Measurements from ENCODE around the gene ACKR1. TPM values are rescaled to one million over a fixed set of nuclear protein-coding genes. Genes with fewer than 3 reads are reported as not detected.

ACKR1 gene
- total RNA-seq, 1 donor from 2014 or later, result 102 TPM

DNA sequence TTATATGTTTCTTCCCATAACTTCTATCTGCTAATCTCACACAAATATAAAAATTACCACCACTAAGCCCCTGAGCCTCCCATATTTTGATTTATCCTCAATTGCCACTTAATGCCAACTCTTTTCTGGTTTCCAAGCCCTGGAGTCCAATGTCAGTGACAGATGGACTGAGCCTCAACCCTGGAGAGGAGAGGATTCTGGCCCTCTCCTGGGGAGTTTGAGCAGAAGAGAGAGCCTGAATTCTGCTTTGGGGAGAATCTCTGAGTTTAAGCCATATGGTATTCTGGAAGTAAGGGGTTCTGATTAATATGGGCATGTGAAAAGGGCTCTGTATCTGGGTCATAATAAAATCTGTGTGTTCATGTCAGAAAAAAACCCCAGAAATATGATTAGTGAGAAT, 24.8 kb upstream of the ACKR1 start:
- intact Hi-C loops (cut with DNase I), result no loop called here
- Histone ChIP-seq H3K27me3 (no peaks in the 10 kb centered on the region), H3K36me3 (no peaks in the 10 kb centered on the region), H3K4me1 (no peaks in the 10 kb centered on the region), H3K4me3 (no peak overlapping the region), H3K27ac (no peak overlapping the region), H3K9me3 (no peaks in the 10 kb centered on the region)
- no peak for TF ChIP-seq POLR2A (IDR thresholded peaks at IDR 0.05)
- TF ChIP-seq, protein P1, sequence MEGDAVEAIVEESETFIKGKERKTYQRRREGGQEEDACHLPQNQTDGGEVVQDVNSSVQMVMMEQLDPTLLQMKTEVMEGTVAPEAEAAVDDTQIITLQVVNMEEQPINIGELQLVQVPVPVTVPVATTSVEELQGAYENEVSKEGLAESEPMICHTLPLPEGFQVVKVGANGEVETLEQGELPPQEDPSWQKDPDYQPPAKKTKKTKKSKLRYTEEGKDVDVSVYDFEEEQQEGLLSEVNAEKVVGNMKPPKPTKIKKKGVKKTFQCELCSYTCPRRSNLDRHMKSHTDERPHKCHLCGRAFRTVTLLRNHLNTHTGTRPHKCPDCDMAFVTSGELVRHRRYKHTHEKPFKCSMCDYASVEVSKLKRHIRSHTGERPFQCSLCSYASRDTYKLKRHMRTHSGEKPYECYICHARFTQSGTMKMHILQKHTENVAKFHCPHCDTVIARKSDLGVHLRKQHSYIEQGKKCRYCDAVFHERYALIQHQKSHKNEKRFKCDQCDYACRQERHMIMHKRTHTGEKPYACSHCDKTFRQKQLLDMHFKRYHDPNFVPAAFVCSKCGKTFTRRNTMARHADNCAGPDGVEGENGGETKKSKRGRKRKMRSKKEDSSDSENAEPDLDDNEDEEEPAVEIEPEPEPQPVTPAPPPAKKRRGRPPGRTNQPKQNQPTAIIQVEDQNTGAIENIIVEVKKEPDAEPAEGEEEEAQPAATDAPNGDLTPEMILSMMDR (IDR thresholded peaks at IDR 0.05), result no peak
- no peak for TF ChIP-seq POLR2AphosphoS5 (IDR thresholded peaks at IDR 0.05; ENCODE audit: insufficient read depth in 1 of 2, low read depth in 1 of 2)
- DNase-seq (ENCODE audit: extremely low spot score in 2 of 2), result no peak

DNA sequence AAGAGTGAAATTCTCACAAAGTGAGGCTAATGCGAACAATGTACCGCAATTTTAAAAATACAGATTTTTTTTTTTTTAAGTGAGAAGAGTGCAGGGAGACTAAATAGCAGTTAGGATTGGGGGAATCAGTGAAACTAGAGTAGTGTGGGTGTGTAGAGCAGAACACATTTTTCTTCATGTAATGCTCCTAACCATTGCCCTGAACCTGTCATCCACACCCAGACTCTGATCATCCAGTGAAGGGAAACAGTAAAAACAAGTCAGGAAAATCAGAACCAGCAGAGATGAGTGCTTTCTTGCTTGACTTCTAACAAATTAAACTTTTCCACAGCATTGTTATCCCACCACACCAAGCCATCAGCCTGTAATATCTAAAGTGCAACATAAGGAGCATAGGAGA, 24.2 kb upstream of the ACKR1 start:
- Histone ChIP-seq H3K9me3 (no peaks in the 10 kb centered on the region), H3K4me3 (no peak overlapping the region), H3K27ac (no peak overlapping the region), H3K27me3 (no peaks in the 10 kb centered on the region), H3K4me1 (no peaks in the 10 kb centered on the region), H3K36me3 (no peaks in the 10 kb centered on the region)
- intact Hi-C loops (cut with DNase I), result no loop called here
- TF ChIP-seq POLR2A (IDR thresholded peaks at IDR 0.05) (no peak), POLR2AphosphoS5 (IDR thresholded peaks at IDR 0.05; ENCODE audit: insufficient read depth in 1 of 2, low read depth in 1 of 2) (no peak)
- TF ChIP-seq, protein P1 (IDR thresholded peaks at IDR 0.05), result no peak
- DNase-seq (ENCODE audit: extremely low spot score in 2 of 2), result no peak

DNA sequence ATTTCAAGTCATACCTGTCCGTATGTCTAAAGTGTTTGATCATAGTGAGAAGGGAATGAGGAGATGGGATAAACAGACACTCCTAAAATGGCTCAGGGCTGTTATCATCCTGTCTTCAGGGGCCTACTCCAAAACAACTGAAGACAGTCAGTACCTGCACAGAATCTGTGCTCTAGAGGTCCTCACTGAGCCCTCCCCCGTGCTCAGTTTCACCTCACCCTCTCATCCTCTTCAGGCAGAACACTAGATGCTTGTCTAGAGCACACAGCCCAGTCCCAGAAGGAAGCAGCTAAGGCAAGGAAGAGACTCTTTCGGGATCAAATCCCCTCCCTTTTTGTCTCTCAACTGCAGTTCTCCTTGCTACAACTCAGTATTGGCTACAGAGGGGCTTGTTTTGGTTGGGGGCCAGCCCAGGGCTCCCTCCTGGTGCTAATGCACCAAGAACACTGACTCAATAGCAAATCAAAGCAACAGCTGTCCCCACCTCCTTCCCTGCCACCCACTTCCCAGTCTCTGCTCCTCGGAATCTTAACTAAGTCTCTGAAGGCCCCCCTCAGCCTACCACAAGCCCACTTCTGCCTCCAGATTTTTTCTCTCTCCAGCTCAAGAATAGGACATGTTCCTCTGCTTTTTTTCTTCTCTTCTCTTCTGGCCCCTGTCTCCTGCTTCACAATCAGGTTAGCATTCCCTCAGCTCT, 23.2 kb upstream of the ACKR1 start:
- H3K4me1 ChIP-seq, result no peaks in the 10 kb centered on the region
- intact Hi-C loops (cut with DNase I), result no loop called here
- H3K36me3 ChIP-seq, result no peaks in the 10 kb centered on the region
- no peaks in the 10 kb centered on the region for H3K9me3 ChIP-seq
- TF ChIP-seq, protein P1 (IDR thresholded peaks at IDR 0.05), result no peak
- TF ChIP-seq POLR2AphosphoS5 (IDR thresholded peaks at IDR 0.05; ENCODE audit: insufficient read depth in 1 of 2, low read depth in 1 of 2) (no peak), POLR2A (IDR thresholded peaks at IDR 0.05) (no peak)
- H3K4me3 ChIP-seq, result no peak overlapping the region
- no peaks in the 10 kb centered on the region for H3K27me3 ChIP-seq
- H3K27ac ChIP-seq, result no peak overlapping the region
- DNase-seq (ENCODE audit: extremely low spot score in 2 of 2), result no peak

DNA sequence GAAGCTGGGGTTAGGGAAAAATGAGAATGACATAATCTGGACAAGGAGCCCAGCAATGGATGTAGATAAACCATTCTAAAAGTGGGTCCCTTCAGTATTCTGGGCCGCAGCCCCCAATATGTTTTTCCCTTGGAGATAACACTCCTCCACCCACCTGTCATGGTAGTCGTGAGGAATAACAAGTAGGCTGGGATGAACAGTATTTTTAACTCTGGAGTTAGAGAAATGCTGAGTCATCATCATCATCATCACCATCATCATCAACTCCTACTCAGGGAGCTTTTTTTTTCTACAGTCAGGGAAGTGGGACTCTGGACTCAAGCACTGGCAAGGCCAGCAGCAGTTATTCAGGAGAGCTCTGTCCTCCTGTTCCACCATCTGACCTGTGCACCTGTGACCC, 20.5 kb upstream of the ACKR1 start:
- no peaks in the 10 kb centered on the region for H3K36me3 ChIP-seq
- TF ChIP-seq POLR2A (IDR thresholded peaks at IDR 0.05) (no peak), POLR2AphosphoS5 (IDR thresholded peaks at IDR 0.05; ENCODE audit: insufficient read depth in 1 of 2, low read depth in 1 of 2) (no peak)
- TF ChIP-seq, protein P1 (IDR thresholded peaks at IDR 0.05), result no peak
- H3K4me1 ChIP-seq, result no peaks in the 10 kb centered on the region
- H3K27me3 ChIP-seq, result no peaks in the 10 kb centered on the region
- no peak overlapping the region for H3K4me3 ChIP-seq
- H3K9me3 ChIP-seq, result no peaks in the 10 kb centered on the region
- no peak overlapping the region for H3K27ac ChIP-seq
- DNase-seq (ENCODE audit: extremely low spot score in 2 of 2), result peak in 1 of 2 donors; percentile 16
- intact Hi-C loops (cut with DNase I), result no loop called here

DNA sequence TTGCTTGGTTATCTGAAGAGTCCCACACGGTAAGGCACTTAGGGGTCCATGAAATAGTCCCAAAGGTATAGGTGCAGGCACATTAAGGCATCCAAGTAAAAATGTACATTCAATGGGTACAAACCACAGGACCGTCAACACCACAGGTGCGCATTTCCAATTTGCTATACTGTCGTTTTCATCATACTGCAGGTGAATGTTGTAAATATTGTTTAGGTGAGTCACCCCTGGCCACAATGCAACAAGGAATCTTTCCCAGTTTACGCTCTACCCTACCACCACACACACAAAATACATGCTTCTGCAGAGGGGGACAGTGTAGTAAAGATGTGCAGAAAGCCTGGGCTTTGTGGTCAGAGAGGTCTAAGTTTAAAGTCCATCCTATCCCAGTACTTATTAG, 19.6 kb upstream of the ACKR1 start:
- no peak overlapping the region for H3K27ac ChIP-seq
- H3K36me3 ChIP-seq, result no peaks in the 10 kb centered on the region
- TF ChIP-seq POLR2A (IDR thresholded peaks at IDR 0.05), result no peak
- TF ChIP-seq, protein P1 (IDR thresholded peaks at IDR 0.05), result no peak
- TF ChIP-seq POLR2AphosphoS5 (IDR thresholded peaks at IDR 0.05; ENCODE audit: insufficient read depth in 1 of 2, low read depth in 1 of 2), result no peak
- H3K4me1 ChIP-seq, result no peaks in the 10 kb centered on the region
- no peak overlapping the region for H3K4me3 ChIP-seq
- no peaks in the 10 kb centered on the region for H3K9me3 ChIP-seq
- intact Hi-C loops (cut with DNase I), result no loop called here
- peak in 1 of 2 donors; percentile 25 for DNase-seq (ENCODE audit: extremely low spot score in 2 of 2)
- no peaks in the 10 kb centered on the region for H3K27me3 ChIP-seq
